Esophagus (tissue), 2 donors: ENCODE measurements around the gene SLC33A1. TPM values are rescaled to one million over a fixed set of nuclear protein-coding genes. Genes with fewer than 3 reads are reported as not detected.
"Not testable (repeated sequence)": the region's sequence is repeated elsewhere in the genome, so short reads cannot be mapped to it uniquely, and the experiment has no call there.

Experiments
- H3K27ac ChIP-seq, 2 donors: one replicate each; pipeline ENCODE4 v1.5.1; 2013; ENCODE audit warnings: low read depth in 2 of 2, mild to moderate bottlenecking in 2 of 2, inconsistent platforms in 1 of 2, low read length in 1 of 2, moderate library complexity in 1 of 2
- H3K27me3 ChIP-seq, 2 donors: one replicate each; pipeline ENCODE4 v1.6.1; 2013; ENCODE audit warnings: low read length in 2 of 2, control low read depth in 1 of 2, mild to moderate bottlenecking in 1 of 2; ENCODE audit not compliant: insufficient read depth in 2 of 2, control insufficient read depth in 1 of 2
- H3K36me3 ChIP-seq, 2 donors: one replicate each; pipeline ENCODE4 v1.6.1; 2013; ENCODE audit warnings: low read length in 1 of 2; ENCODE audit not compliant: control insufficient read depth in 2 of 2, insufficient read depth in 2 of 2
- H3K4me1 ChIP-seq, 2 donors: one replicate each; pipeline ENCODE4 v1.6.1; 2013; ENCODE audit warnings: low read length in 1 of 2; ENCODE audit not compliant: control insufficient read depth in 2 of 2, insufficient read depth in 2 of 2
- H3K4me3 ChIP-seq, 2 donors: one replicate each; pipeline ENCODE4 v1.5.1; 2013; ENCODE audit warnings: low read length in 2 of 2, mild to moderate bottlenecking in 2 of 2, low read depth in 1 of 2, moderate library complexity in 1 of 2
- H3K9me3 ChIP-seq, 2 donors: one replicate each; pipeline ENCODE4 v1.6.1; 2013; ENCODE audit warnings: mild to moderate bottlenecking in 2 of 2, low read depth in 1 of 2, low read length in 1 of 2, moderate library complexity in 1 of 2; ENCODE audit not compliant: control insufficient read depth in 2 of 2, insufficient read depth in 1 of 2
- WGBS, 2 donors: extraction: QIAGEN DNeasy Blood & Tissue Kit; methylation state at CpG; one replicate each; pipeline ENCODE4 v1.1.7; 2013; 5-methylcytosine and 5-hydroxymethylcytosine counted together
- polyA plus RNA-seq, 2 donors: library from polyadenylated mRNA; stranded (reverse); fragments of 200-250 nt; gene quantifications; one replicate each; pipeline ENCODE4 v1.2.3, GENCODE V29; 2013
- donor health status: healthy with polysubstance abuse.
- donor health status: Bipolar disorder and iron deficiency.

SLC33A1 gene
- polyA plus RNA-seq, 2 donors: 4.1 to 7.1 TPM

- no peaks in the 10 kb centered on the region for H3K27me3 ChIP-seq
- H3K4me1 ChIP-seq: peaks cover 2% of the 10 kb centered on the region in 2 donors
- H3K9me3 ChIP-seq: no peaks in the 10 kb centered on the region
- H3K36me3 ChIP-seq: no peaks in the 10 kb centered on the region
- H3K27ac ChIP-seq: no peak overlapping the region
- WGBS, 2 donors: 87% methylated on average over 3 of the region's 3 CpGs
- H3K4me3 ChIP-seq: no peak overlapping the region
Measured at GRCh38 chr3:155846119-155846518, 8.1 kb downstream of the SLC33A1 start.

GRCh38 chr3:155843569-155843968 lies 10.7 kb downstream of the SLC33A1 start:
- WGBS, 2 donors: 55 to 69% methylated on average over 1 of the region's 1 CpG

GRCh38 chr3:155835341-155836071 lies 18.7 kb downstream of the SLC33A1 start:
- H3K4me1 ChIP-seq: no peaks in the 10 kb centered on the region
- H3K27me3 ChIP-seq: no peaks in the 10 kb centered on the region
- WGBS, 2 donors: 77 to 85% methylated on average over 9 of the region's 9 CpGs
- H3K4me3 ChIP-seq: no peak overlapping the region
- no peak overlapping the region for H3K27ac ChIP-seq
- no peaks in the 10 kb centered on the region for H3K36me3 ChIP-seq
- H3K9me3 ChIP-seq: no peaks in the 10 kb centered on the region

More at GRCh38 chr3:155843569-155843968, 10.7 kb downstream of the SLC33A1 start:
- H3K4me1 ChIP-seq: peaks cover 0 to 2% of the 10 kb centered on the region in 2 donors
- no peak overlapping the region for H3K27ac ChIP-seq
- no peaks in the 10 kb centered on the region for H3K36me3 ChIP-seq
- no peak overlapping the region for H3K4me3 ChIP-seq
- no peaks in the 10 kb centered on the region for H3K9me3 ChIP-seq
- no peaks in the 10 kb centered on the region for H3K27me3 ChIP-seq

- H3K9me3 ChIP-seq, H3K27ac ChIP-seq, H3K36me3 ChIP-seq, H3K4me1 ChIP-seq, H3K4me3 ChIP-seq, H3K27me3 ChIP-seq: not testable (repeated sequence)
- 96 to 97% methylated on average over 13 of the region's 13 CpGs for WGBS, 2 donors
Measured at GRCh38 chr3:155828490-155829098, 25.6 kb downstream of the SLC33A1 start.

- Histone ChIP-seq H3K36me3 (no peaks in the 10 kb centered on the region), H3K4me3 (no peak overlapping the region), H3K27ac (no peak overlapping the region), H3K4me1 (no peaks in the 10 kb centered on the region), H3K27me3 (no peaks in the 10 kb centered on the region), H3K9me3 (no peaks in the 10 kb centered on the region)
Measured at GRCh38 chr3:155815030-155815545, 39.1 kb downstream of the SLC33A1 start.

GRCh38 chr3:155813224-155813623 lies 41.0 kb downstream of the SLC33A1 start:
- not testable (repeated sequence) for H3K27me3 ChIP-seq, H3K36me3 ChIP-seq

GRCh38 chr3:155809181-155809580 lies 45.0 kb downstream of the SLC33A1 start:
- Histone ChIP-seq H3K9me3 (no peaks in the 10 kb centered on the region), H3K27me3 (no peaks in the 10 kb centered on the region), H3K4me1 (no peaks in the 10 kb centered on the region), H3K4me3 (no peak overlapping the region), H3K27ac (no peak overlapping the region), H3K36me3 (no peaks in the 10 kb centered on the region)

More at GRCh38 chr3:155813224-155813623, 41.0 kb downstream of the SLC33A1 start:
- not testable (repeated sequence) for H3K4me3 ChIP-seq, H3K27ac ChIP-seq, H3K4me1 ChIP-seq, H3K9me3 ChIP-seq

GRCh38 chr3:155807823-155808222 lies 46.4 kb downstream of the SLC33A1 start:
- Histone ChIP-seq H3K4me3 (no peak overlapping the region), H3K27ac (no peak overlapping the region), H3K36me3 (no peaks in the 10 kb centered on the region), H3K4me1 (no peaks in the 10 kb centered on the region), H3K27me3 (no peaks in the 10 kb centered on the region), H3K9me3 (no peaks in the 10 kb centered on the region)
- WGBS, 2 donors: 80 to 83% methylated on average over 2 of the region's 2 CpGs

- Histone ChIP-seq H3K9me3 (no peaks in the 10 kb centered on the region), H3K4me3 (peak within 1 kb of the TSS; percentile 57 to 85), H3K27ac (peak within 1 kb of the TSS; percentile 42 to 58), H3K36me3 (no peaks in the 10 kb centered on the region), H3K4me1 (no peaks in the 10 kb centered on the region), H3K27me3 (no peaks in the 10 kb centered on the region)
- WGBS, 2 donors: 1 to 2% methylated on average over 53 to 61 of the region's 61 CpGs
Measured at GRCh38 chr3:155805802-155806618, 48.2 kb downstream of the SLC33A1 start, which contains the start of gene C3orf33. TSS of gene C3orf33 (minus strand) at chr3:155806278. CDS start at chr3:155806252, 26 bp downstream.
